Measurements from ENCODE around the gene GPR35.
"Not testable (repeated sequence)": the region's sequence is repeated elsewhere in the genome, so short reads cannot be mapped to it uniquely, and the experiment has no call there.

GPR35 gene

GRCh38 chr2:240642806-240643092, 17.5 kb downstream of the GPR35 start:
- DNase-seq: no peak

GRCh38 chr2:240643093-240643810, 18.0 kb downstream of the GPR35 start:
- DNase-seq: no peak

- DNase-seq: no peak
These were observed 18.5 kb downstream of the GPR35 start for GRCh38 chr2:240643811-240644150.

GRCh38 chr2:240644171-240644651, 18.9 kb downstream of the GPR35 start:
- DNase-seq: no peak

GRCh38 chr2:240644859-240645301, 19.6 kb downstream of the GPR35 start:
- no peak for DNase-seq

- DNase-seq: no peak
These were observed 20.1 kb downstream of the GPR35 start for GRCh38 chr2:240645346-240645745.

- no peak for DNase-seq
These were observed 20.5 kb downstream of the GPR35 start for GRCh38 chr2:240645801-240646175.

- DNase-seq: no peak
These were observed 21.1 kb downstream of the GPR35 start for GRCh38 chr2:240646176-240646899.

GRCh38 chr2:240646900-240647502, 21.7 kb downstream of the GPR35 start:
- no peak for DNase-seq

- DNase-seq: no peak
These were observed 22.3 kb downstream of the GPR35 start for GRCh38 chr2:240647503-240648154.

- DNase-seq: no peak
These were observed 22.9 kb downstream of the GPR35 start for GRCh38 chr2:240648155-240648649.

GRCh38 chr2:240648650-240649275, 23.5 kb downstream of the GPR35 start:
- DNase-seq: no peak

- DNase-seq: no peak
These were observed 24.1 kb downstream of the GPR35 start for GRCh38 chr2:240649331-240649730.

GRCh38 chr2:240650254-240650965, 25.1 kb downstream of the GPR35 start:
- no peak for DNase-seq

GRCh38 chr2:240651185-240651584, 25.9 kb downstream of the GPR35 start:
- DNase-seq: no peak

- DNase-seq: no peak
These were observed 30.9 kb downstream of the GPR35 start for GRCh38 chr2:240655931-240656886.

GRCh38 chr2:240659883-240660282, 34.6 kb downstream of the GPR35 start:
- DNase-seq: not testable (repeated sequence)

GRCh38 chr2:240662681-240663080, 37.4 kb downstream of the GPR35 start:
- DNase-seq: no peak

- DNase-seq: no peak
These were observed 38.4 kb downstream of the GPR35 start for GRCh38 chr2:240663546-240664190.

- DNase-seq: no peak
These were observed 39.3 kb downstream of the GPR35 start for GRCh38 chr2:240664622-240665021.

- DNase-seq: no peak
These were observed 45.1 kb downstream of the GPR35 start for GRCh38 chr2:240670402-240670801.
